ENCODE results near the gene TTLL8.

TTLL8 gene

GRCh38 chr22:50030297-50031188 lies 27.6 kb downstream of the TTLL8 start:
- Histone ChIP-seq H3K27ac (peak overlapping the region in 1 of 21 experiments; percentile 9), H3K4me3 (peak overlapping the region in 1 of 7 experiments; percentile 10)

- H3K4me3 ChIP-seq = no peak overlapping the region
These were observed 30.2 kb downstream of the TTLL8 start for GRCh38 chr22:50027639-50028537.

GRCh38 chr22:50025993-50026392 lies 32.1 kb downstream of the TTLL8 start:
- Histone ChIP-seq H3K27ac (no peak overlapping the region), H3K4me3 (no peak overlapping the region)

More at GRCh38 chr22:50027639-50028537, 30.2 kb downstream of the TTLL8 start:
- no peak overlapping the region for H3K27ac ChIP-seq

- Histone ChIP-seq H3K4me3 (no peak overlapping the region), H3K27ac (no peak overlapping the region)
These were observed 35.8 kb downstream of the TTLL8 start for GRCh38 chr22:50022171-50022819.

- no peak overlapping the region for H3K27ac ChIP-seq
- H3K4me3 ChIP-seq = no peak overlapping the region
These were observed 37.5 kb downstream of the TTLL8 start for GRCh38 chr22:50020606-50021005.

GRCh38 chr22:50019316-50019715 lies 38.8 kb downstream of the TTLL8 start:
- peak overlapping the region in 2 of 21 experiments; percentile 18 to 74 for H3K27ac ChIP-seq
- H3K4me3 ChIP-seq = no peak overlapping the region

GRCh38 chr22:50018608-50019285 lies 39.4 kb downstream of the TTLL8 start:
- peak overlapping the region in 4 of 21 experiments; percentile 17 to 74 (median 40) for H3K27ac ChIP-seq
- H3K4me3 ChIP-seq = no peak overlapping the region

GRCh38 chr22:50017701-50018224 lies 40.3 kb downstream of the TTLL8 start:
- peak overlapping the region in 4 of 21 experiments; percentile 5 to 74 (median 48) for H3K27ac ChIP-seq
- H3K4me3 ChIP-seq = no peak overlapping the region

GRCh38 chr22:50016988-50017700 lies 41.0 kb downstream of the TTLL8 start:
- H3K4me3 ChIP-seq = no peak overlapping the region
- peak overlapping the region in 7 of 21 experiments; percentile 3 to 74 (median 42) for H3K27ac ChIP-seq

- Histone ChIP-seq H3K27ac (peak overlapping the region in 7 of 21 experiments; percentile 3 to 74 (median 40)), H3K4me3 (no peak overlapping the region)
These were observed 41.6 kb downstream of the TTLL8 start for GRCh38 chr22:50016308-50016987.

- Histone ChIP-seq H3K4me3 (peak overlapping the region in 1 of 7 experiments; percentile 18), H3K27ac (peak overlapping the region in 4 of 21 experiments; percentile 11 to 74 (median 25))
These were observed 42.4 kb downstream of the TTLL8 start for GRCh38 chr22:50015451-50016307.

GRCh38 chr22:50014655-50015401 lies 43.3 kb downstream of the TTLL8 start:
- peak overlapping the region in 2 of 21 experiments; percentile 44 to 62 for H3K27ac ChIP-seq
- H3K4me3 ChIP-seq = peak overlapping the region in 4 of 7 experiments; percentile 3 to 18 (median 14)

- Histone ChIP-seq H3K27ac (peak overlapping the region in 1 of 21 experiments; percentile 44), H3K4me3 (peak overlapping the region in 1 of 7 experiments; percentile 15)
These were observed 44.0 kb downstream of the TTLL8 start for GRCh38 chr22:50014053-50014501.

- H3K4me3 ChIP-seq = no peak within 1 kb of the TSS
These were observed 45.6 kb downstream of the TTLL8 start, which contains the start of gene IL17REL for GRCh38 chr22:50012211-50013181. TSS of gene IL17REL (minus strand) at chr22:50012765. CDS start at chr22:50012646, 119 bp downstream.

More at GRCh38 chr22:50012211-50013181, 45.6 kb downstream of the TTLL8 start, which contains the start of gene IL17REL:
- H3K27ac ChIP-seq = peak within 1 kb of the TSS in 2 of 21 experiments; percentile 34 to 70

All from skin epidermis (tissue), 12 donors.